Left lung (tissue), 10 donors: ENCODE data around the gene RILPL1. TPM values are rescaled to one million over a fixed set of nuclear protein-coding genes. Genes with fewer than 3 reads are reported as not detected.

ENCODE experiments used
- ATAC-seq: fragments of 200-7000 bp; cut with Tn5 transposase; one replicate; pipeline ENCODE4 v1.9.1; 2020; ENCODE audit warnings: moderate library complexity
- DNase-seq, 4 donors: peaks; one replicate each; pipeline ENCODE4 v3.0.0-alpha.2; 2013 to 2020
- H3K27ac ChIP-seq, 2 donors: fragments of 200-600 bp; sonication (generic) in 1 of 2; one replicate each; pipeline versions ENCODE4 v1.5.0 to v1.8.0; 2020 to 2021
- H3K27me3 ChIP-seq, 2 donors: fragments of 200-600 bp; sonication (generic) in 1 of 2; one replicate each; pipeline versions ENCODE4 v1.5.0 to v1.8.0; 2020 to 2021
- H3K36me3 ChIP-seq, 2 donors: fragments of 200-600 bp; sonication (generic) in 1 of 2; one replicate each; pipeline versions ENCODE4 v1.5.0 to v1.8.0; 2020 to 2021
- H3K4me1 ChIP-seq, 2 donors: fragments of 200-600 bp; one replicate each; pipeline ENCODE4 v1.8.0; 2021
- H3K4me3 ChIP-seq, 2 donors: fragments of 200-600 bp; sonication (generic) in 1 of 2; one replicate each; pipeline versions ENCODE4 v1.5.0 to v1.8.0; 2020 to 2021; ENCODE audit warnings: mild to moderate bottlenecking in 1 of 2
- H3K9me3 ChIP-seq, 2 donors: fragments of 200-600 bp; sonication (generic) in 1 of 2; one replicate each; pipeline versions ENCODE4 v1.5.0 to v1.8.0; 2020 to 2021
- CTCF ChIP-seq, 2 donors: fragments of 200-600 bp; sonication (generic) in 1 of 2; IDR thresholded peaks; one replicate each; pipeline versions ENCODE4 v1.5.0 to v1.8.0; 2021; ENCODE audit warnings: antibody characterized with exemption in 2 of 2
- intact Hi-C, 2 donors: fragments of 100-400 bp; cut with DNase I; formaldehyde crosslinking; loops; one replicate each; pipeline versions ENCODE4 v1.11.2 to v1.14.2; 2022
- microRNA-seq, 2 donors: library from miRNA; unstranded; fragments of <30 nt; microRNA quantifications; one replicate each; pipeline ENCODE4, GENCODE V29; 2019
- polyA plus RNA-seq, 6 donors: library from polyadenylated mRNA; unstranded; fragments of 120-200 nt; gene quantifications; one replicate each; pipeline ENCODE4 v1.2.1, GENCODE V29; 2013; ENCODE audit not compliant: insufficient read length in 6 of 6
- total RNA-seq, 2 donors: library from RNA; stranded (reverse); fragmentation: NEBNext Ultra II Directional; extraction: Animal tissue kit (Norgen Biotek cat#: 25700); gene quantifications; one replicate each; pipeline ENCODE4 v1.2.1, GENCODE V29; 2021
- donor health status: DM: no; HTN: yes; CAD: no.
- donor health status: DM: no; HTN: no; CAD: no.

Gene RILPL1
- total and polyA plus RNA-seq, 8 donors: 11.9 to 25.2 (median 21.6) TPM

DNA sequence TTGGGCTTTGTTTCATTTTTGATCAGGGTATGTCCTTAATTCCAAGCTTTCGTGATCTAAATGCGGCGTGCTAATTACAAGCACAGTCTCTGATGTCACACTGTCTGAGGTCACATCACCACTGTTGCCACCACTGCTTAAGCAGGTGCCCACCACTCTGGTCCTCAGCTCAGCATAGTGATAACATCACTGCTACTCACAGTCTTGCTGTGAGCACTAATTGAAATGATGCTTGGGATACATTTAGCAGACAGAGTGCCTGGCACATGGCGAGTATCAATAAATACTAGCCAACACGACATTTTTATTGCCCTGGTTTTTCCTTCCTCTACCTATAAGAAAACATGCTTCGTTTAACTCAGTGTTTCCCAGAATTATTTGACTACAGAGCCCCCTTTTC, 104.9 kb downstream of the RILPL1 start:
- peaks cover 11 to 33% of the 10 kb centered on the region in 2 donors for H3K4me1 ChIP-seq
- peaks cover 0 to 80% of the 10 kb centered on the region in 2 donors for H3K36me3 ChIP-seq
- intact Hi-C loops: no loop called here
- no peak for DNase-seq
- H3K9me3 ChIP-seq: no peaks in the 10 kb centered on the region
- H3K27ac ChIP-seq: no peak overlapping the region
- H3K4me3 ChIP-seq: no peak overlapping the region
- TF ChIP-seq CTCF (IDR thresholded peaks at IDR 0.05): no peak
- no peaks in the 10 kb centered on the region for H3K27me3 ChIP-seq
- ATAC-seq: no peak

DNA sequence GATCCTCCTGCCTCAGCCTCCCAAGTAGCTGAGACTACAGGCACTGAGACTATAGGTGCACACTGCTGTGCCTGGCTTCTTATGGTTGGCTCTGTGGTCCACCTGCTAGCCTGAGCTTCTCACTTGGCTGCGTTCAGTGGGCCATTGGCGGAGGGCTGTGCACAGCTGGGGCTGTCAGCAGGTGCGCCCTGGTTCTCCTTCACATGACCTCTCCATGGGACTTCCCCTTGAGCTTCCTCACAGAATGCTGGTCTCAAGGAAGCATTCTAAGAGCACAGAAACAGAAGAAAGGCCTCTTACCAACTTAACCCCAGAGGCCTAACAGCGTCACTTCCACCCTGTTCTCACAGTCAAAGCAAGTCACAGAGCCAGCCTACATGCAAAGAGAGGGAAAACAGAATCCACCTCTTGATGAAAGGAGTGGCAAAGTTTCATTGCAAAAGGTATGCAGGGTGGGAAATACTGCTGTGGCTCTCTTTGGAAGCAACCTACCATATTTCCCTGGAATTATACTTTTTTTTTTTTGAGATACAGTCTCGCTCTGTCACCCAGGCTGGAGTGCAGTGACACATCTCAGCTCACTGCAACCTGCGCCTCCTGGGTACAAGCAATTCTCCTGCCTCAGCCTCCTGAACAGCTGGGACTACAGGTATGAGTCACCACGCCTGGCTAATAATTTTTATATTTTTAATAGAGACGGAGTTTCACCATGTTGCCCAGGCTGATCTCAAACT, 106.3 kb downstream of the RILPL1 start:
- no peak for ATAC-seq
- intact Hi-C loops: no loop called here
- no peak for DNase-seq

GRCh38 chr12:123421314-123421713, 112.2 kb downstream of the RILPL1 start:
- intact Hi-C loops: no loop called here
- Histone ChIP-seq H3K27me3 (no peaks in the 10 kb centered on the region), H3K27ac (no peak overlapping the region), H3K4me3 (no peak overlapping the region), H3K36me3 (peaks cover 0 to 100% of the 10 kb centered on the region in 2 donors), H3K4me1 (no peaks in the 10 kb centered on the region), H3K9me3 (no peaks in the 10 kb centered on the region)
- ATAC-seq (no peak), DNase-seq (no peak)
- no peak for TF ChIP-seq CTCF (IDR thresholded peaks at IDR 0.05)

More for the DNA sequence above, 106.3 kb downstream of the RILPL1 start:
- Histone ChIP-seq H3K9me3 (no peaks in the 10 kb centered on the region), H3K36me3 (peaks cover 0 to 94% of the 10 kb centered on the region in 2 donors), H3K27me3 (no peaks in the 10 kb centered on the region), H3K4me1 (peaks cover 4 to 19% of the 10 kb centered on the region in 2 donors), H3K4me3 (no peak overlapping the region), H3K27ac (peak overlapping the region in 1 of 2 donors; percentile 41)
- no peak for TF ChIP-seq CTCF (IDR thresholded peaks at IDR 0.05)

Small RNA genes within 50 kb of the gene (microRNA-seq; reads per million reads assigned to microRNA genes)
- gene MIR3908: 0 reads per million in 2 donors

Other genes starting within 250 kb of the RILPL1 start
- 10 to 100 TPM; 26.5 to 32.1 TPM for gene SBNO1, start 168.9 kb downstream of the RILPL1 start, total RNA-seq
- gene SBNO1, start 168.9 kb downstream of the RILPL1 start, polyA plus RNA-seq: 10 to 100 TPM; 27.4 to 30.9 (median 28.8) TPM
- 10 to 100 TPM; 39.7 to 42.4 TPM for gene KMT5A, start 149.6 kb downstream of the RILPL1 start, total RNA-seq
- gene KMT5A, start 149.6 kb downstream of the RILPL1 start, polyA plus RNA-seq: 10 to 100 TPM; 53.4 to 65.0 (median 57.0) TPM
- gene RILPL2, start 97.0 kb downstream of the RILPL1 start, total RNA-seq: 10 to 100 TPM in 1 of 2 donors, 1 to 10 TPM in 1; 8.9 to 14.0 TPM
- gene RILPL2, start 97.0 kb downstream of the RILPL1 start, polyA plus RNA-seq: 1 to 10 TPM; 4.6 to 5.7 (median 5.2) TPM
- 10 to 100 TPM; 22.6 to 24.5 TPM for gene SNRNP35, start 75.6 kb downstream of the RILPL1 start, total RNA-seq
- 10 to 100 TPM; 35.3 to 42.6 (median 39.0) TPM for gene SNRNP35, start 75.6 kb downstream of the RILPL1 start, polyA plus RNA-seq
- 100 to 1,000 TPM; 270 to 343 TPM for gene TMED2, start 50.8 kb upstream of the RILPL1 start, total RNA-seq
- 100 to 1,000 TPM; 162 to 214 (median 193) TPM for gene TMED2, start 50.8 kb upstream of the RILPL1 start, polyA plus RNA-seq
- 10 to 100 TPM; 13.9 to 21.5 TPM for gene DDX55, start 68.4 kb upstream of the RILPL1 start, total RNA-seq
- gene DDX55, start 68.4 kb upstream of the RILPL1 start, polyA plus RNA-seq: 10 to 100 TPM; 36.1 to 59.3 (median 45.4) TPM
- gene EIF2B1, start 100.0 kb upstream of the RILPL1 start, total RNA-seq: 10 to 100 TPM; 40.7 to 42.7 TPM
- gene EIF2B1, start 100.0 kb upstream of the RILPL1 start, polyA plus RNA-seq: 10 to 100 TPM; 65.6 to 73.4 (median 68.4) TPM
- 10 to 100 TPM; 27.2 to 29.6 TPM for gene GTF2H3, start 100.1 kb upstream of the RILPL1 start, total RNA-seq
- gene GTF2H3, start 100.1 kb upstream of the RILPL1 start, polyA plus RNA-seq: 10 to 100 TPM; 35.4 to 40.1 (median 38.4) TPM
- gene TCTN2, start 137.4 kb upstream of the RILPL1 start, total RNA-seq: 10 to 100 TPM; 11.0 to 12.6 TPM
- 10 to 100 TPM; 20.2 to 30.2 (median 26.6) TPM for gene TCTN2, start 137.4 kb upstream of the RILPL1 start, polyA plus RNA-seq
- gene ATP6V0A2, start 178.6 kb upstream of the RILPL1 start, total RNA-seq: 10 to 100 TPM; 20.7 to 37.2 TPM
- gene ATP6V0A2, start 178.6 kb upstream of the RILPL1 start, polyA plus RNA-seq: 10 to 100 TPM; 21.7 to 28.0 (median 25.0) TPM
- gene DNAH10, start 228.6 kb upstream of the RILPL1 start, total RNA-seq: 1 to 10 TPM in 1 of 2 donors, under 1 TPM in 1; 0.79 to 4.0 TPM
- 10 to 100 TPM in 1 of 6 donors, 1 to 10 TPM in 5; 3.5 to 10.4 (median 7.8) TPM for gene DNAH10, start 228.6 kb upstream of the RILPL1 start, polyA plus RNA-seq